Gastrocnemius medialis (tissue), 4 donors: Measurements from ENCODE around the gene CYP4F11.

Source experiments
- CTCF ChIP-seq, 5 experiments: fragments of 450-650 bp in 3 of 5; fragments of 200-600 bp in 2 of 5; sonication (generic) in 2 of 5; IDR thresholded peaks in 4 of 5; conservative IDR thresholded peaks in 1 of 5; 1 replicate in 4 of 5; 2 replicates in 1 of 5; pipeline ENCODE4 v1.5.1; 2016 to 2019; ENCODE audit warnings: antibody characterized with exemption in 5 of 5, mild to moderate bottlenecking in 3 of 5, moderate library complexity in 3 of 5
- POLR2A ChIP-seq, 2 donors: fragments of 450-650 bp; IDR thresholded peaks; one replicate each; pipeline ENCODE4 v1.6.1; 2017; ENCODE audit warnings: antibody characterized with exemption in 2 of 2, mild to moderate bottlenecking in 2 of 2, moderate library complexity in 2 of 2

- TF ChIP-seq CTCF (IDR thresholded peaks at IDR 0.05 in 4 of 5, conservative IDR thresholded peaks at IDR 0.05 in 1 of 5) (no peak), POLR2A (IDR thresholded peaks at IDR 0.05) (no peak)
These were observed 48.4 kb downstream of the CYP4F11 start for GRCh38 chr19:15885919-15886318.
